Skin of body (tissue), 2 donors: ENCODE measurements around the gene DTX2. TPM values are rescaled to one million over a fixed set of nuclear protein-coding genes. Genes with fewer than 3 reads are reported as not detected.
"Not testable (repeated sequence)": the region's sequence is repeated elsewhere in the genome, so short reads cannot be mapped to it uniquely, and the experiment has no call there.

Experiments
- DNase-seq: peaks from one replicate; lab custom pipeline; 2025; lab: John Stamatoyannopoulos, UW
- total RNA-seq: library from RNA; depleted of rRNA; stranded (reverse); fragments of >200 nt; gene quantifications from one replicate; pipeline ENCODE4 v1.2.3, GENCODE V29; 2014

Gene DTX2
- total RNA-seq, 1 donor from 2014 or later = 10.3 TPM

GRCh38 chr7:76485822-76486610 is 24.5 kb downstream of the DTX2 start:
- not testable (repeated sequence) for DNase-seq

- not testable (repeated sequence) for DNase-seq
Measured at GRCh38 chr7:76486618-76487017, 25.1 kb downstream of the DTX2 start.

GRCh38 chr7:76487969-76488368 is 26.5 kb downstream of the DTX2 start:
- DNase-seq = not testable (repeated sequence)

GRCh38 chr7:76492139-76492538 is 30.6 kb downstream of the DTX2 start:
- not testable (repeated sequence) for DNase-seq

- DNase-seq = not testable (repeated sequence)
Measured at GRCh38 chr7:76495717-76496116, 34.2 kb downstream of the DTX2 start.

- DNase-seq = not testable (repeated sequence)
Measured at GRCh38 chr7:76497918-76498582, 36.5 kb downstream of the DTX2 start.

GRCh38 chr7:76498583-76499200 is 37.2 kb downstream of the DTX2 start:
- not testable (repeated sequence) for DNase-seq

- DNase-seq = not testable (repeated sequence)
Measured at GRCh38 chr7:76499201-76499923, 37.9 kb downstream of the DTX2 start.

GRCh38 chr7:76499924-76500241 is 38.4 kb downstream of the DTX2 start:
- DNase-seq = not testable (repeated sequence)

- not testable (repeated sequence) for DNase-seq
Measured at GRCh38 chr7:76502224-76502623, 40.7 kb downstream of the DTX2 start.

GRCh38 chr7:76502836-76503235 is 41.3 kb downstream of the DTX2 start:
- not testable (repeated sequence) for DNase-seq

- not testable (repeated sequence) for DNase-seq
Measured at GRCh38 chr7:76503244-76503643, 41.7 kb downstream of the DTX2 start.

GRCh38 chr7:76504351-76505167 is 43.0 kb downstream of the DTX2 start:
- DNase-seq = not testable (repeated sequence)

- DNase-seq = no peak
Measured at GRCh38 chr7:76505168-76506080, 43.9 kb downstream of the DTX2 start.

GRCh38 chr7:76506081-76506440 is 44.6 kb downstream of the DTX2 start:
- DNase-seq = no peak

GRCh38 chr7:76506643-76507042 is 45.1 kb downstream of the DTX2 start:
- DNase-seq = not testable (repeated sequence)

- no peak for DNase-seq
Measured at GRCh38 chr7:76507723-76508406, 46.4 kb downstream of the DTX2 start.

GRCh38 chr7:76509931-76510877 is 48.7 kb downstream of the DTX2 start, which contains the start of gene UPK3B:
Gene UPK3B, plus strand, starts transcription at chr7:76510552. Its CDS starts 101 bp downstream, at chr7:76510653.
- DNase-seq = no peak
